ENCODE data around the gene ZNF600.
"Not testable (repeated sequence)": the region's sequence is repeated elsewhere in the genome, so short reads cannot be mapped to it uniquely, and the experiment has no call there.

ZNF600 gene

GRCh38 chr19:52786464-52787354 is at the start of gene ZNF600:
Gene ZNF600, minus strand, starts transcription at chr19:52786791. Its CDS starts 7,903 bp downstream, at chr19:52778888.
- peak; percentile 42 to 75 for DNase-seq

GRCh38 chr19:52834289-52834688 is 47.7 kb upstream of the ZNF600 start:
- not testable (repeated sequence) for DNase-seq

GRCh38 chr19:52833541-52833940 is 47.0 kb upstream of the ZNF600 start:
- not testable (repeated sequence) for DNase-seq

- DNase-seq: not testable (repeated sequence)
Measured at GRCh38 chr19:52829866-52830265, 43.3 kb upstream of the ZNF600 start.

- DNase-seq: no peak
Measured at GRCh38 chr19:52825765-52826164, 39.2 kb upstream of the ZNF600 start.

- no peak for DNase-seq
Measured at GRCh38 chr19:52823676-52824075, 37.1 kb upstream of the ZNF600 start.

GRCh38 chr19:52821204-52821960 is 34.8 kb upstream of the ZNF600 start, which contains the start of gene ZNF28:
Gene ZNF28, minus strand, starts transcription at chr19:52821633. Its CDS starts 3,675 bp downstream, at chr19:52817958.
- DNase-seq: peak; percentile 34 to 43

- DNase-seq: not testable (repeated sequence)
Measured at GRCh38 chr19:52820472-52821203, 34.0 kb upstream of the ZNF600 start.

DNA sequence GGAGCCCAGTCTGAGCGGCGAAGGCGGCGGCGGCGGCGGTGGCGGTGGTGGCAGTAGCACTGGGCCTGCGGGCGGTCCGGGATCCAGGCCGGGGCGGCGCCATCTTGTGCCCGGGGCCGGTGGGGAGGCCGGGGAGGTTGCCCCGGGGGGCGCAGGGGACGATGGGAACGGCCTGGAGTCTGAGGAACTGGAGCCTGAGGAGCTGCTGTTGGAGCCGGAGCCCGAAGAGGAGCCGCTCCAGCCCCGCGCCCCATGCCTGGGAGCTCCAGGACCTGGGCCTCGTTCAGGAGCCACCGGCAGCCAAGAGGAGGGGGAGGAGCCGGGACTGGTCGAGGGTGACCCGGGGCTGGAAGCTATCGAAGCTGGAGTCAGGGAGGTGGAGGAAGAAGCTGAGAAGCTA is 23.2 kb upstream of the ZNF600 start:
- DNase-seq: no peak

- DNase-seq: not testable (repeated sequence)
Measured at GRCh38 chr19:52799950-52800640, 13.5 kb upstream of the ZNF600 start.

GRCh38 chr19:52789440-52789839 is 2.8 kb upstream of the ZNF600 start:
- no peak for DNase-seq

DNA sequence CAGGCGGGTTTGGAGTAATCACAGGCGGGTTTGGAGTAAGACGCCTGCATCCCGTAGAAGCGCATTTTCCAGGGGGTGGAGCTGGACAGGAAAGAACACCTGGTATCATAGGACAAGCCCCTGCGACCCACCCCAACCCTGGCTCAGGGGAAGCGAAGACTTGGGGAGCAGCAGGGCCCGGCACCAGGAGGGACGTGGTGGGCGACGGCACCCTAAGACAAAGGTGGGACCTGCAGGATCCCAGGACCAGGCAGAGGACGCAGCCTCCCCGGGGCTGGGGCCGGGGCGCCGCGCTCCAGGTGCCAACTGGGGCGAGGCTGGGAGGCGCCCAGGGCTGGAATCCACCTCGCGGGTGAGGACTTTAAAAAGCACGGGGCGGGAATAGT is 520 bp downstream of the ZNF600 start:
- no peak for DNase-seq

DNA sequence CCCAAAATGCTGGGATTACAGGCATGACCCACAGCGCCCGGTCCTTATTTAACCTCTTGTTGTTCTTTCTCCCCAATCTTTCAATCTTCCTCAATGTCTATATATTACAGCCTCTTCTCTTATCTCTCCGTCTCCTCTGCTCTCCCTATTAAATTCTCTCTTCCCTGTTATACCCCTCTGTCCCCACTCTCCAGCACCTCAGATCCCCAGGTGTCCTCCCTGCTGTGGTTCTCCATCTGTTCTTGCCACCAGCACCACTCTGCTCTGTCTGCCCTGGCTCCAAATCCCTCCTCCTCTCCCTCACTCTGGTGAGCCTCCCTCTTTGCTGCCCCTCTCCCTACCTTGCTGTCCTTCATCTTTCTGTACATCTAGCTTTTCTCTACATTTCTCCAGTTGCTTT is 1.1 kb downstream of the ZNF600 start:
- DNase-seq: no peak

DNA sequence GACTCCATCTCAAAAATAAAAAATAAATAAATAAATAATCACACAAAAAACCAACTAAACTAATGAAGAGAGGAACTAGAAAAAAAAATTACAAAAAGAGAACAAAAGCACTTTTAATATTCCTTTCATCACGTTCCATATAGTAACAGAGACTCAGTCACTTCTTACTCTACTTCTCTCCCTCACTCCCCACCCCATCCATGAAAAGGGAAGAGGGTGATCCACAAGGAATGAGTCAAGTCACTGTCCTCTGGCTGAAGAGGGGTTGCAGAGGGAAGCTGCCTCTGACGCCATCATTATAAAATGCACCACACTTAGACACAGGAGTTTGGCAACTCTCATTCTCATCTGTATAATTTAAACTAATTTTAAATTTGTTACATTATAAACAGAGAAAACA is 3.7 kb downstream of the ZNF600 start:
- not testable (repeated sequence) for DNase-seq

GRCh38 chr19:52778811-52779210 is 7.8 kb downstream of the ZNF600 start:
- DNase-seq: peak in 1 of 2 donors; percentile 18

DNA sequence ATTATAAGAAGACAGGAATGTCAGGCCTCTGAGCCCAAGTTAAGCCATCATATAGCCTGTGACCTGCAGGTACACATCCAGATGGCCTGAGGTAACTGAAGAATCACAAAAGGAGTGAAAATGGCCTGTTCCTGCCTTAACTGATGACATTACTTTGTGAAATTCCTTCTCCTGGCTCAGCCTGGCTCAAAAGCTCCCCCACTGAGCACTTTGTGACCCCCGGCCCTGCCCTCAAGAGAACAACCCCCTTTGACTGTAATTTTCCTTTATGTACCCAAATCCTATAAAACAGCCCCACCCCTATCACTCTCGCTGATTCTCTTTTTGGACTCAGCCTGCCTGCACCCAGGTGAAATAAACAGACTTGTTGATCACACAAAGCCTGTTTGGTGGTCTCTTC is 30.1 kb downstream of the ZNF600 start:
- DNase-seq: not testable (repeated sequence)

GRCh38 chr19:52749780-52750179 is 36.8 kb downstream of the ZNF600 start:
- DNase-seq: no peak

GRCh38 chr19:52748336-52748950 is 38.1 kb downstream of the ZNF600 start:
- peak in 1 of 2 donors; percentile 10 for DNase-seq

DNA sequence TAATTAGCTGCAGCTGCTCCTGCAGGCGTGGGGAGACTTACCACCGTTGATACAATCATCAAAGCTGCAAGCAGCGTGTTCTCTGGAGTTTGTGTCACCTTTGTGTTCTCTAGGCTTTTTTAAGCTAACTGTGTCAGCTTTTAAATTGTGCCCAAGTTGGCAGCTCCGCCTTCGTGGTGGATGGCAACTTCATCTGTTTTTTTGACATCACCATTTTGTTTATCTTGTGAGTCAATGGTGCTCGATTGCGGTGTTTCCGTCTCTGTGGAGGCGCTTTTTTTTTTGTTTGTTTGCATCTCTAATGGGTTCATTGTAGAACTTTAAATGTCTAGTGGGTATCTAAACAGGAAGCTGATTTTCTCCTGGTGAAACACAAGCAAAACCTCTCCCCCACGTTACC is 40.7 kb downstream of the ZNF600 start:
- not testable (repeated sequence) for DNase-seq

GRCh38 chr19:52743091-52743490 is 43.5 kb downstream of the ZNF600 start:
- DNase-seq: no peak

DNA sequence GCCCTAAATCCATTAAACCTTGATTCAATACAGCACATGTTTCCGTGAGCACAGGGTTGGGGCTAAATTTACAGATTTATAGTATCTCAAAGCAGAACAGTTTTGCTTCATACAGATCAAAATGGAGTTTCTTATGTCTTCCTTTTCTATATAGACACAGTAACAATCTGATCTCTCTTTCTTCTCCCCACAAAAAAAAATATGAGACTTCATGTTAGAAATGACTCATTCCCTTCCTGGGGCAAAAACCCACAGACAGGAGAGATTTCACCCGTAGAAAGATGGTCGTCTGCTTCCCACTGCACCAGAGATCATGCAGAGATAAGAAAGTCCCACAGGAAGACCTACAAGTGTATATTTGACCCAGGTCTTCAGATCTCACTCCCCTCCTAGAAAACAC is 44.1 kb downstream of the ZNF600 start:
- no peak for DNase-seq

DNA sequence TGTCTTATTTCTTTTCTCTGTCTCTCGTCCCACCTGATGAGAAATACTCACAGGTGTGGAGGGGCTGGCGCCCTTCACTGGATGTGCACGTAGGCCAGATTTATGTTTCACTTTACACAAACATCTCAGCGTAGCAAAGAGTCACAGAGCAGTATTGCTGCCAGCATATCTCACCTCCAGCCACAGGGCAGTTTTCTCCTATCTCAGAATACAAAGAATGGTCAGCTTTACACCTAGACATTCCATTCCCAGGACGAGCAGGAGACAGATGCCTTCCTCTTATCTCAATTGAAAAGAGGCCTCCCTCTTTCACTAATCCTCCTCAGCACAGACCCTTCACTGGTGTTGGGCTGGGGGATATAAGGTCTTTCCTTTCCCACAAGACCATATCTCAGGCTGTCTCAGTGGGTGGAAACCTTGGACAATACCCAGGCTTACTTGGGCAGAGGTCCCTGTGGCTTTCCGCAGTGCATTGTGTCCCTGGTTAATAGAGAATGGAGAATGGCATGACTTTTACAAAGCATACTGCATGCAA is 44.6 kb downstream of the ZNF600 start:
- DNase-seq: no peak

Measured in bone marrow (tissue), 2 donors.